ENCODE results near the gene SRGAP3. TPM values are rescaled to one million over a fixed set of nuclear protein-coding genes. Genes with fewer than 3 reads are reported as not detected.

SRGAP3 gene
- total RNA-seq, 1 experiment from 2014 or later: 17.9 TPM

DNA sequence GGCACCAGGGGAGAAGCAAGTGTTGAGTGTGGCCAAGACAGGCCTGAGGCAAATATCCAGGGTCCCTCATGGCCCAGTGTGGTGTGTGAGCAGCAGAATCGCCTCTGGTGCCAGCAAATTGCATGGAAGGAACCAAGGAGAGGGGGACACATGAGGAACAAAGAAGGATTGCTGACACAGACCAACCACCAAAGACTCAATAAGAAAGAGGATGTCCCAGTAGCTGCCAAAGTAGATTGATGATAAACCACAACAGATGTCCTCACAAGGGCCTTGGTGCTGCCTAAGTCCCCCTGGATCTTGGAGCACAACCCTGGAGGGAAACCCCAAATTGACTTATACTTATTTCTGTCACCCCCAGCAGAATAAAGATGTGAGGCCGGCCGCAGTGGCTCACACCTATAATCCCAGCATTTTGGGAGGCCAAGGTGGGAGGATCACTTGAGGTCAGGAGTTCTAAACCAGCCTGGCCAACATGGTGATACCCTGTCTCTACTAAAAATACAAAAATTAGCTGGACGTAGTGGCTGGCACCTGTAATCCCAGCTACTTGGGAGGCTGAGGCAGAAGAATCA, 10.6 kb downstream of the SRGAP3 start (continued):
- TF ChIP-seq, protein P1, sequence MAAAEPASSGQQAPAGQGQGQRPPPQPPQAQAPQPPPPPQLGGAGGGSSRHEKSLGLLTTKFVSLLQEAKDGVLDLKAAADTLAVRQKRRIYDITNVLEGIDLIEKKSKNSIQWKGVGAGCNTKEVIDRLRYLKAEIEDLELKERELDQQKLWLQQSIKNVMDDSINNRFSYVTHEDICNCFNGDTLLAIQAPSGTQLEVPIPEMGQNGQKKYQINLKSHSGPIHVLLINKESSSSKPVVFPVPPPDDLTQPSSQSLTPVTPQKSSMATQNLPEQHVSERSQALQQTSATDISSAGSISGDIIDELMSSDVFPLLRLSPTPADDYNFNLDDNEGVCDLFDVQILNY (CRISPR knock-in tag; IDR thresholded peaks at IDR 0.05): no peak

DNA sequence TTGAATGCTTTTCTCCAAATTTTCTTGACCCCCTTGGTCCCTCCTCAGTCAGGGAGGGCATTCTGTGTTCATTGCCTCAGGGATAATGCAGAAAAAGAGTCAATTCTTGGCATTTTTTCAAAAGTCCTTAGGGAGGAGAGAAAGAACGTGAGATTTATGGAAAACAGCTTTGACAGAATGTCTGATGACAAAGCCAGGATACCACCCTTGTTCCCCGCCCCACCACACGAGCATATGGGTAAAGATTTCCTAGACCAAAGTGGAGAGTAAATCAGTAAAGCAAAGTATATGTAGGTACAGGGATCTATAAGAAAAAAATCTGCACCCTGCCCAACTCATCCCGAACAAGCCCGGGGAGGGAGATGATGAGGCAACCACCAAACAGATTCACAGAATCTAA, 11.2 kb downstream of the SRGAP3 start:
- Mint-ChIP-seq H3K27ac (no peak overlapping the region), H3K36me3 (peaks cover 5% of the 10 kb centered on the region; the same call in 1 of the 2 replicates), H3K4me3 (no peak overlapping the region), H3K4me1 (peaks cover 10% of the 10 kb centered on the region), H3K27me3 (ENCODE audit: low read depth) (no peaks in the 10 kb centered on the region), H3K9me3 (0 out of 2 replicates have a peak, but pooled peaks cover 8% of the 10 kb centered on the region)
- no peak for TF ChIP-seq MXD4 (CRISPR knock-in tag; IDR thresholded peaks at IDR 0.05; ENCODE audit: borderline replicate concordance)
- no peak for ATAC-seq
- POLR2A ChIA-PET: no interaction called here
- CTCF ChIA-PET: interaction anchor here (1.0 kb wide), 2 partner anchors 64 to 242 kb away, joined by 3 to 4 read pairs; no protein-coding TSS in a partner anchor
- DNase-seq (ENCODE audit: low spot score): no peak

DNA sequence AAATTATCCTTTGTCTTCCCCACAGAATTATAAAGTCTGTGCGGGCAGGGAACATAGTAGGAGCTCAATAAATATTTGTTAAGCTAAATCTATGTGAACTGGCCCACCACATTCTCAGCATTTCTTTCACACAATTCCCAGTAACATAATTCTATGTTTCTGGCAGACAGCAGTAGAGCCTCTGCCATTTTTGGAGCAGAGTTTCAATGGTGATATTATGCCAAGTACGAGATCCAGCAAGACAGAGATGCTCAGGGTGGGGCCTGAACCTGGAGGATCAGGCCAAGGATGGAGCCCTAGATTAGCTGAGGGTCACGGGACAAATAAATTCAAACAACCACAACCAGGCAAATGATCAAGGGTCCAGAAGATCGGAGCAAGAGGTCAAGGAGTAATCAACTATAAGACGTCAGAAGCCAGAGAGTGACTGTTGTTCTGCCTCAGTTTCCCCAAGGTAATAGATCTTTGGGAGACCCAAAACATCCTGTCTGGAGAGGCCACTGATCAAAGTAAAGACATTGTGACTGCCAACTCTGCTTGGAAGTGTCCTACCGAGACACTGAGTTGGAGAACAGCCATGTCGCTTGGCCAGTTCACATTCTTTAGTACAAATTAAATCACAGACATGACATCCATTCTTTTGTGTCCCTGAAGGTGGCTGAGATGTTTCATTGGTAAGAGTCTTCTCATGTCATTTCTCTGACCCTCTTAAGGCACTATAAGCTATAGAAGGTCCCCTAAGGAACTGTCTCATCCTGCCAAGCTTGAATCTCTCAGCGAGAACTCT, 15.4 kb downstream of the SRGAP3 start:
- TF ChIP-seq, protein P2, sequence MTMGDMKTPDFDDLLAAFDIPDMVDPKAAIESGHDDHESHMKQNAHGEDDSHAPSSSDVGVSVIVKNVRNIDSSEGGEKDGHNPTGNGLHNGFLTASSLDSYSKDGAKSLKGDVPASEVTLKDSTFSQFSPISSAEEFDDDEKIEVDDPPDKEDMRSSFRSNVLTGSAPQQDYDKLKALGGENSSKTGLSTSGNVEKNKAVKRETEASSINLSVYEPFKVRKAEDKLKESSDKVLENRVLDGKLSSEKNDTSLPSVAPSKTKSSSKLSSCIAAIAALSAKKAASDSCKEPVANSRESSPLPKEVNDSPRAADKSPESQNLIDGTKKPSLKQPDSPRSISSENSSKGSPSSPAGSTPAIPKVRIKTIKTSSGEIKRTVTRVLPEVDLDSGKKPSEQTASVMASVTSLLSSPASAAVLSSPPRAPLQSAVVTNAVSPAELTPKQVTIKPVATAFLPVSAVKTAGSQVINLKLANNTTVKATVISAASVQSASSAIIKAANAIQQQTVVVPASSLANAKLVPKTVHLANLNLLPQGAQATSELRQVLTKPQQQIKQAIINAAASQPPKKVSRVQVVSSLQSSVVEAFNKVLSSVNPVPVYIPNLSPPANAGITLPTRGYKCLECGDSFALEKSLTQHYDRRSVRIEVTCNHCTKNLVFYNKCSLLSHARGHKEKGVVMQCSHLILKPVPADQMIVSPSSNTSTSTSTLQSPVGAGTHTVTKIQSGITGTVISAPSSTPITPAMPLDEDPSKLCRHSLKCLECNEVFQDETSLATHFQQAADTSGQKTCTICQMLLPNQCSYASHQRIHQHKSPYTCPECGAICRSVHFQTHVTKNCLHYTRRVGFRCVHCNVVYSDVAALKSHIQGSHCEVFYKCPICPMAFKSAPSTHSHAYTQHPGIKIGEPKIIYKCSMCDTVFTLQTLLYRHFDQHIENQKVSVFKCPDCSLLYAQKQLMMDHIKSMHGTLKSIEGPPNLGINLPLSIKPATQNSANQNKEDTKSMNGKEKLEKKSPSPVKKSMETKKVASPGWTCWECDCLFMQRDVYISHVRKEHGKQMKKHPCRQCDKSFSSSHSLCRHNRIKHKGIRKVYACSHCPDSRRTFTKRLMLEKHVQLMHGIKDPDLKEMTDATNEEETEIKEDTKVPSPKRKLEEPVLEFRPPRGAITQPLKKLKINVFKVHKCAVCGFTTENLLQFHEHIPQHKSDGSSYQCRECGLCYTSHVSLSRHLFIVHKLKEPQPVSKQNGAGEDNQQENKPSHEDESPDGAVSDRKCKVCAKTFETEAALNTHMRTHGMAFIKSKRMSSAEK (CRISPR knock-in tag; IDR thresholded peaks at IDR 0.05; ENCODE audit: borderline replicate concordance): no peak
- TF ChIP-seq, protein P3, sequence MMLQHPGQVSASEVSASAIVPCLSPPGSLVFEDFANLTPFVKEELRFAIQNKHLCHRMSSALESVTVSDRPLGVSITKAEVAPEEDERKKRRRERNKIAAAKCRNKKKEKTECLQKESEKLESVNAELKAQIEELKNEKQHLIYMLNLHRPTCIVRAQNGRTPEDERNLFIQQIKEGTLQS (CRISPR knock-in tag; conservative IDR thresholded peaks at IDR 0.05): no peak
- TF ChIP-seq, protein P4, sequence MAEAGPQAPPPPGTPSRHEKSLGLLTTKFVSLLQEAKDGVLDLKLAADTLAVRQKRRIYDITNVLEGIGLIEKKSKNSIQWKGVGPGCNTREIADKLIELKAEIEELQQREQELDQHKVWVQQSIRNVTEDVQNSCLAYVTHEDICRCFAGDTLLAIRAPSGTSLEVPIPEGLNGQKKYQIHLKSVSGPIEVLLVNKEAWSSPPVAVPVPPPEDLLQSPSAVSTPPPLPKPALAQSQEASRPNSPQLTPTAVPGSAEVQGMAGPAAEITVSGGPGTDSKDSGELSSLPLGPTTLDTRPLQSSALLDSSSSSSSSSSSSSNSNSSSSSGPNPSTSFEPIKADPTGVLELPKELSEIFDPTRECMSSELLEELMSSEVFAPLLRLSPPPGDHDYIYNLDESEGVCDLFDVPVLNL (CRISPR knock-in tag; IDR thresholded peaks at IDR 0.05; ENCODE audit: borderline replicate concordance, low read depth): no peak
- TF ChIP-seq TP53 (CRISPR knock-in tag; IDR thresholded peaks at IDR 0.05) (no peak), SMAD4 (CRISPR knock-in tag; IDR thresholded peaks at IDR 0.05) (no peak), ZNF396 (CRISPR knock-in tag; IDR thresholded peaks at IDR 0.05; ENCODE audit: borderline replicate concordance) (no peak)
- TF ChIP-seq, protein P5, sequence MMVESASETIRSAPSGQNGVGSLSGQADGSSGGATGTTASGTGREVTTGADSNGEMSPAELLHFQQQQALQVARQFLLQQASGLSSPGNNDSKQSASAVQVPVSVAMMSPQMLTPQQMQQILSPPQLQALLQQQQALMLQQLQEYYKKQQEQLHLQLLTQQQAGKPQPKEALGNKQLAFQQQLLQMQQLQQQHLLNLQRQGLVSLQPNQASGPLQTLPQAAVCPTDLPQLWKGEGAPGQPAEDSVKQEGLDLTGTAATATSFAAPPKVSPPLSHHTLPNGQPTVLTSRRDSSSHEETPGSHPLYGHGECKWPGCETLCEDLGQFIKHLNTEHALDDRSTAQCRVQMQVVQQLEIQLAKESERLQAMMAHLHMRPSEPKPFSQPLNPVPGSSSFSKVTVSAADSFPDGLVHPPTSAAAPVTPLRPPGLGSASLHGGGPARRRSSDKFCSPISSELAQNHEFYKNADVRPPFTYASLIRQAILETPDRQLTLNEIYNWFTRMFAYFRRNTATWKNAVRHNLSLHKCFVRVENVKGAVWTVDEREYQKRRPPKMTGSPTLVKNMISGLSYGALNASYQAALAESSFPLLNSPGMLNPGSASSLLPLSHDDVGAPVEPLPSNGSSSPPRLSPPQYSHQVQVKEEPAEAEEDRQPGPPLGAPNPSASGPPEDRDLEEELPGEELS (CRISPR knock-in tag; IDR thresholded peaks at IDR 0.05): no peak
- 0 out of 2 replicates have a peak, but pooled peaks cover 8% of the 10 kb centered on the region for H3K9me3 Mint-ChIP-seq

More for the DNA sequence above, 15.4 kb downstream of the SRGAP3 start:
- Mint-ChIP-seq H3K4me3 (no peak overlapping the region), H3K36me3 (peaks cover 5% of the 10 kb centered on the region; the same call in 1 of the 2 replicates), H3K27me3 (ENCODE audit: low read depth) (no peaks in the 10 kb centered on the region), H3K4me1 (peaks cover 41% of the 10 kb centered on the region), H3K27ac (no peak overlapping the region)
- DNase-seq (ENCODE audit: low spot score): no peak
- ChIA-PET POLR2A (no interaction called here), CTCF (interaction anchor here (0.8 to 1.4 kb wide), 4 partner anchors 8 to 247 kb away, joined by 3 to 4 read pairs (median 4); partner anchors contain the start of gene SRGAP3)
- no peak for ATAC-seq

Data from WTC11 (cell line).